Uterus (tissue), 4 donors: ENCODE measurements around the gene FH. TPM values are rescaled to one million over a fixed set of nuclear protein-coding genes. Genes with fewer than 3 reads are reported as not detected.
A peak's percentile ranks its signal among the peaks of the same experiment; 100 is the strongest.

Source experiments
- DNase-seq, 2 donors: peaks; one replicate each; pipeline ENCODE4 v3.0.0-alpha.2; 2019 to 2020
- H3K27ac ChIP-seq, 2 donors: fragments of 200-600 bp; sonication (generic); 1 replicate in 1 of 2; 2 replicates in 1 of 2; pipeline ENCODE4 v1.5.1; 2016 to 2018
- H3K27me3 ChIP-seq, 2 donors: fragments of 200-600 bp; sonication (generic); one replicate each; pipeline ENCODE4 v1.5.1; 2018 to 2019; ENCODE audit warnings: control low read depth in 1 of 2
- H3K36me3 ChIP-seq, 2 donors: fragments of 200-600 bp; sonication (generic); one replicate each; pipeline ENCODE4 v1.5.1; 2019; ENCODE audit warnings: control low read depth in 1 of 2
- H3K4me1 ChIP-seq, 2 donors: fragments of 200-600 bp; sonication (generic); one replicate each; pipeline ENCODE4 v1.5.1; 2018 to 2019; ENCODE audit warnings: control low read depth in 1 of 2
- H3K4me3 ChIP-seq, 2 donors: fragments of 200-600 bp; sonication (generic); 1 replicate in 1 of 2; 2 replicates in 1 of 2; pipeline ENCODE4 v1.5.1; 2018 to 2019; ENCODE audit warnings: mild to moderate bottlenecking in 1 of 2
- H3K9me3 ChIP-seq, 2 donors: fragments of 200-600 bp; sonication (generic); one replicate each; pipeline ENCODE4 v1.5.1; 2019; ENCODE audit warnings: control low read depth in 1 of 2
- CTCF ChIP-seq, 4 experiments: fragments of 200-600 bp in 2 of 4; fragments of 450-650 bp in 2 of 4; sonication (generic) in 2 of 4; IDR thresholded peaks; one replicate each; pipeline ENCODE4 v1.5.1; 2016 to 2019; ENCODE audit warnings: antibody characterized with exemption in 4 of 4, mild to moderate bottlenecking in 2 of 4, moderate library complexity in 1 of 4
- POLR2A ChIP-seq, 2 donors: fragments of 450-650 bp; IDR thresholded peaks; one replicate each; pipeline ENCODE4 v1.6.1; 2016; ENCODE audit warnings: antibody characterized with exemption in 2 of 2, mild to moderate bottlenecking in 1 of 2, moderate library complexity in 1 of 2
- intact Hi-C: fragments of 100-400 bp; cut with DNase I; formaldehyde crosslinking; loops from one replicate; pipeline ENCODE4 v1.15.1; 2023; ENCODE audit warnings: low total_unique reads
- total RNA-seq, 4 donors: library from RNA; depleted of rRNA in 3 of 4; stranded (reverse); fragments of >200 nt in 3 of 4; gene quantifications; one replicate each; pipeline versions ENCODE4 v1.1.0 to v1.2.4, GENCODE V29; 2014 to 2023
- donor health status: DM: yes; HTN: yes; CAD: no.

Gene FH
- total RNA-seq, 4 donors from 2014 or later = 11.8 to 48.5 (median 43.5) TPM

GRCh38 chr1:241555526-241555925, 36.0 kb upstream of the FH start:
- no peak overlapping the region for H3K27ac ChIP-seq
- H3K36me3 ChIP-seq = no peaks in the 10 kb centered on the region
- H3K4me1 ChIP-seq = no peaks in the 10 kb centered on the region
- H3K4me3 ChIP-seq = no peak overlapping the region
- intact Hi-C loops = no loop called here
- DNase-seq = no peak
- no peak for TF ChIP-seq CTCF (IDR thresholded peaks at IDR 0.05)
- no peak for TF ChIP-seq POLR2A (IDR thresholded peaks at IDR 0.05)
- no peaks in the 10 kb centered on the region for H3K27me3 ChIP-seq
- no peaks in the 10 kb centered on the region for H3K9me3 ChIP-seq

- TF ChIP-seq CTCF (IDR thresholded peaks at IDR 0.05) (no peak), POLR2A (IDR thresholded peaks at IDR 0.05) (no peak)
- H3K4me3 ChIP-seq = no peak overlapping the region
- no peaks in the 10 kb centered on the region for H3K9me3 ChIP-seq
- H3K36me3 ChIP-seq = no peaks in the 10 kb centered on the region
- DNase-seq = no peak
- no peaks in the 10 kb centered on the region for H3K4me1 ChIP-seq
- no peaks in the 10 kb centered on the region for H3K27me3 ChIP-seq
- H3K27ac ChIP-seq = no peak overlapping the region
- intact Hi-C loops = no loop called here
Observed at GRCh38 chr1:241553886-241554592, 34.5 kb upstream of the FH start.

GRCh38 chr1:241551759-241552638, 32.4 kb upstream of the FH start:
- intact Hi-C loops = no loop called here
- peak in 1 of 2 donors; percentile 16 for DNase-seq
- Histone ChIP-seq H3K4me1 (no peaks in the 10 kb centered on the region), H3K4me3 (no peak overlapping the region), H3K27ac (no peak overlapping the region), H3K9me3 (no peaks in the 10 kb centered on the region), H3K27me3 (no peaks in the 10 kb centered on the region), H3K36me3 (no peaks in the 10 kb centered on the region)
- TF ChIP-seq POLR2A (IDR thresholded peaks at IDR 0.05) = no peak
- no peak for TF ChIP-seq CTCF (IDR thresholded peaks at IDR 0.05)

GRCh38 chr1:241550318-241550717, 30.8 kb upstream of the FH start:
- H3K4me1 ChIP-seq = no peaks in the 10 kb centered on the region
- no peaks in the 10 kb centered on the region for H3K27me3 ChIP-seq
- H3K4me3 ChIP-seq = no peak overlapping the region
- TF ChIP-seq CTCF (IDR thresholded peaks at IDR 0.05) = no peak
- no peak for TF ChIP-seq POLR2A (IDR thresholded peaks at IDR 0.05)
- no peaks in the 10 kb centered on the region for H3K36me3 ChIP-seq
- DNase-seq = no peak
- intact Hi-C loops = no loop called here
- no peaks in the 10 kb centered on the region for H3K9me3 ChIP-seq
- no peak overlapping the region for H3K27ac ChIP-seq

- intact Hi-C loops = no loop called here
- Histone ChIP-seq H3K9me3 (no peaks in the 10 kb centered on the region), H3K36me3 (no peaks in the 10 kb centered on the region), H3K4me3 (no peak overlapping the region), H3K27me3 (no peaks in the 10 kb centered on the region), H3K4me1 (no peaks in the 10 kb centered on the region), H3K27ac (no peak overlapping the region)
- no peak for DNase-seq
- no peak for TF ChIP-seq CTCF (IDR thresholded peaks at IDR 0.05)
- no peak for TF ChIP-seq POLR2A (IDR thresholded peaks at IDR 0.05)
Observed at GRCh38 chr1:241548008-241548407, 28.5 kb upstream of the FH start.
